Stimulated activated CD4-positive, alpha-beta T cell treated with anti-CD3 and anti-CD28 coated beads, Interleukin-12 subunit alpha, Interleukin-12 subunit beta, amount 100 ng/mL, for 48 hours (primary cell): ENCODE data around the gene TRIM13.
A peak's percentile ranks its signal among the peaks of the same experiment; 100 is the strongest.
"Not testable (repeated sequence)": the region's sequence is repeated elsewhere in the genome, so short reads cannot be mapped to it uniquely, and the experiment has no call there.

Experiments
- DNase-seq, 3 donors: peaks; one replicate each; pipeline ENCODE4 v3.0.0-alpha.2; 2020; ENCODE audit warnings: low read depth in 2 of 3, low spot score in 1 of 3

The TRIM13 gene, protein sequence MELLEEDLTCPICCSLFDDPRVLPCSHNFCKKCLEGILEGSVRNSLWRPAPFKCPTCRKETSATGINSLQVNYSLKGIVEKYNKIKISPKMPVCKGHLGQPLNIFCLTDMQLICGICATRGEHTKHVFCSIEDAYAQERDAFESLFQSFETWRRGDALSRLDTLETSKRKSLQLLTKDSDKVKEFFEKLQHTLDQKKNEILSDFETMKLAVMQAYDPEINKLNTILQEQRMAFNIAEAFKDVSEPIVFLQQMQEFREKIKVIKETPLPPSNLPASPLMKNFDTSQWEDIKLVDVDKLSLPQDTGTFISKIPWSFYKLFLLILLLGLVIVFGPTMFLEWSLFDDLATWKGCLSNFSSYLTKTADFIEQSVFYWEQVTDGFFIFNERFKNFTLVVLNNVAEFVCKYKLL

DNA sequence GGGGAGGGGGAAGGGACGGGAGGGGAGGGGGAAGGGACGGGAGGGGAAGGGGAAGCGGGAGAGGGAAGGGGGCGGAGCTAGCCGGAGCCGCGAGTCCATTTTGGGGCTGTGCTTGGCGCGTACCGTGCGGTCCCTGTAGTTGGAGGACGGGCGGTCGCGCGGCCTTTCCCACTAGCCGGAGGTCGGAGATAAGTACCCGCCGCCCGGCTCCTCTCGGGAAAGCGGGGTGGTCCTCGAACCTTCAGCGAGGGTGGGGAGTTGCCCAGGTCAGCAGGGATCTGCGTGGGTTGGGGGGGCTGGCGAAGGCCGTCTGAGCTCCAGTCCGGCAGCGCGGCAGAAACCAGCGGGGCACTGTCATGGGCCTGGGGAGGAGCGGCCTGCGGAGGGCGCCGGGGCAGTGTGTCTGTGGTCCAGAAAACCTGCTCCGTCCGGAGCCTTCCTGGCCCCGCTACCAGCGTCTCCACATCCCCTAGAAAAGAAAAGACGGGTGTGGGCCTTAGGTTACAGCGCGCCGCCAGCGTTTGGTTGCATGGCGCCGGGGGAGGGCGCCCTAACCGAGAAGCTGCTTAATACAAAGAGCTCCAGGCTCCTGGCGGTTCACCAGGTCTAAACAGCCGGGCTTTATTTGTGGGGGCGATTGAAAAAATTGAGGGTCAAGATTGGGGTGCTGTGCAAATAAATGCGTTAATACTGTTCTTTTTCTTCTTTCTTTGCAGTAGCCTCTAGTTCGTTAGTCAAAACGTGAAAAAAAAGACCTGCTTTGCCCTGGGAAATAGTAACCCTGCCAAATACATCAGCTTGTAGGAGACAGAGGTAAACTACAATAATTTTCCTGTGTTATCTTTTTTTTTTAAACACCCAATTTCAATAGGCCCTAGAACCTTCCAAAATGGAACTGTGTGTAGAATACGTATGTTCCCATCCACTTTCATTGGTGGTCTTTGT, at the start of gene TRIM13:
Gene TRIM13, plus strand, starts transcription at position 92 of the 945 bp plus-strand sequence. CDS start 14,899 bp downstream, outside the sequence.
- DNase-seq = peak; percentile 68 to 77 (median 69)

DNA sequence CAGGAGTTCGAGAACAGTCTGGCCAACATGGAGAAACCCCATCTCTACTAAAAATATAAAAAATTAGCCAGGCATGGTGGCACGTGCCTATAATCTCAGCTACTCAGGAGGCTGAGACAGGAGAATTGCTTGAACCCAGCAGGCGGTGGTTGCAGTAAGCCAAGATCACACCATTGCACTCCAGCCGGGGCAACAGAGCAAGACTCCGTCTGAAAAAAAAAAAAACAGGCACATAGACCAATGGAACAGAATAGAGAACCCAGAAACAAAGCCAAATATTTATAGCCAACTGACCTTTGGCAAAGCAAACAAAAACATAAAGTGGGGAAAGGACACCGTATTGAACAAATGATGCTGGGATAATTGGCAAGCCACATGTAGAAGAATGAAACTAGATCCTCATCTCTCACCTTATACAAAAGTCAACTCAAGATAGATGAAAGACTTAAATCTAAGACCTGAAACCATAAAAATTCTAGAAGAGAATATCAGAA, 48.0 kb upstream of the TRIM13 start:
- not testable (repeated sequence) for DNase-seq

DNA sequence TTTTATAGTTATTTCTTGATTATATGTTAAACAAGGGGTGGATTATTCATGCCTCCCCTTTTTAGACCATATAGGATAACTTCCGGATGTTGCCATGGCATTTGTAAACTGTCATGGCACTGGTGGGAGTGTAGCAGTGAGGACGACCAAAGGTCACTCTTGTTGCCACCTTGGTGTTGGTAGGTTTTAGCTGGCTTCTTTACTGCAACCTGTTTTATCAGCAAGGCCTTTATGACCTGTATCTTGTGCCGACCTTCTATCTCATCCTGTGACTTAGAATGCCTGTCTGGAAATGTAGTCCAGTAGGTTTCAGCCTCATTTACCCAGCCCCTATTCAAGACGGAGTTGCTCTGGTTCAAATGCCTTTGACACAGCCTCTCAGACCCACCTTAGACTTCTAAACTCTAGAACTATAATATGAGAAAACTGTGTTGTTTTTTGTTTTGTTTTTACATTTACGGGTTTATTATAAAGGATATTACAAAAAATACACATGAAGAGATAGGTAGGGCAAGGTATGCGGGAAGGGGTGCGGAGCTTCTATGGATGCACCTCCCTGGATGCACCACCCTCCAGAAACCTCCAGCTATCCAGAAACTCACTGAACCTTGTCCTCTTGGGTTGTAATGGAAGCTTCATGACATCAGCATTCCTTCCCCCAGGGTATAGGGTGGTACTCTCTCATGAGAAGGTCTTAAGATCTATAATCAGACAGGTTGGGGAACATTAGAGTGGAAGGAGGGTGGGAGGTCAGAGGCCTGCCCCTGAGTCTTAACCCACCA, 44.9 kb upstream of the TRIM13 start:
- DNase-seq = no peak

DNA sequence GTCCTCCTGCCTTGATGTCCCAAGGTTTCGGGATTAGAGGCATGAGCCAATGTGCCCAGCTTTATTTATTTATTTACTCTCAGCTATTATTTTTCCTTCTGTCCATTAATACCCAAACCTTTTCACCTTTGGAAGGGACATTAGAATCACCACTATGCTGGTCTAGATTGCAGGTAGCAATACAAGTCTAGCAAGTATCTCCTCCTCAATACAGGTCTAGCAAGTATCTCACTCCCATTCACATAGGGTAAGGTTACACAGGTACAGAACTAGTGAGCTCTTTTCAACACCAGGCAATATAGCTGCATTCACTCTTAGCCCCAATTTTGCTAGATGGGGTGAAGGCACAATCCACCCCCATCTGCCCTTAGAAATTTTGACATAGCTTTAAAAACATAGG, 43.3 kb upstream of the TRIM13 start:
- DNase-seq = no peak

DNA sequence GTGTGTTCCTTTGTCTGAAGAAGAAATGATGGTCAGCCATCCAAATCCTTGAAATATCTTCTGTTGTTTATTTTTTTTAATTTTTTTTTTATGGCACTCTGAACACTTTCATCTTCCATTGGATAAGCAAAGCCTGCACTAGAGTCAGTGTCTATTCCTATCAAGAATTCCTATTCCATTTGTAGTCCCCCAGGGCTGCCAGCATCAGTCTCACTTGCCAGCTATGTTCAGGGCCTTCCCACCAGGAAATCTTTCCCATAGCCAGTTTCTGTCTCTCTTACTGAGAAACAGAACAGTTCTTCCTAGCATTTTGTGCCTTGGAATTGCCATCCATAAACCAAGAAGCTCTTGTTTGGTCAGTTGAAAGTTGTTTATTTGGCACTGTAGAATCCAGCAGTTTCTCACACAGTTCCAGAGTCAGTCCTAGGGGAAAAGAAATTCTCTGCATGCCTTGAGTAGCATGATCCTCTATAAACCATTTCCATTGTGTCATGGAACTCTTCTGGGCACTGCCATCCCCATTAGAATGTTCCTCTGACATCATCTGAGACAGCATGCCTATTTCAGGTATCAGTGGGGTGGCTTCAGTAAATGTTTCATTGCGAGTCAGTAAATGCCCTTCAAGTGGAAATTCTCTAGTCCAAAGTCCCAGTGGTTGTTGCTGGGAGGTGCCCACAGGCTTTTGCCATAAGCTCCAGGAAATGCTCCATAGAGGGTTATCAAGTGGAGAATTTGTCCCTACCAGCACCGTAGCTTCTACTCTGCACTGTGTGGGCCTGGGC, 42.0 kb upstream of the TRIM13 start:
- no peak for DNase-seq

DNA sequence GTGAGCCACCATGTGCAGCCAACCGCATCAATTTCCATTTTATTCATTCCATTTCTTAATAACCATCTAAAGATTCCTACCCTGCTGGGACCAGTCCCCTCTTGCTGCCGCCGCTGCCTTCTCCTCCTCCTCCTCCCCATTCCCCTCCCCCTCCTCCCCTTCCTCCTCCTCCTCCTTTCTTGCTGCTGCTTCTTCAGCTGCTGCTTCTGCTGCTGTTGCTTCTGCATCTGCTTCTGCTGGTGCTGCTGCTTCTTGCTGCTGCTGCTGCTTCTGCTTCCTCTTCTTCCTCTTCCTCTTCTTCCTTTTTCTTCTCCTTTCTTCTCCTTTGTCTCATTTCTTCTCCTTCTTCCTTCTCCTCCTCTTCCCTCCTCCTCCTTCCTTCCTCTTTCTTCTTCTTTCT, 40.7 kb upstream of the TRIM13 start:
- DNase-seq = no peak

DNA sequence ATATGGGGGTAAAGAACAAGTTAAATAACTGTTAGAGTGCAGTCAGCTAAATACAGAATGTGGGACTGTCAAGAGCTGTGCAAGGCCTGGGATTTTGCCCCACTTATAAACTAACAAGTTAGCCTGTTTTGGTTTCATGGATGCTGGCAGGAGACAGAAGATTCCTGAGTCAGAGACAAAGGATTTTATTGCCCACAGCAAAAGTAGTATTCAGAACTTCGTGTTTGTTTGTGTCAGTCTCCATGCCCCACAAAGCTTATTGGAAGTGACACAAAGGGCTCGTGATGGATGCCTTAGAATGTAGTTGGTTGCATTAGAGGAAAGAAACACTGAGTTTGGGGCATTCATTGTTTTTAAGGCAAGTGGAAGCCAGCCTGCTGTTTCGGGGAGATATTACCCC, 38.5 kb upstream of the TRIM13 start:
- DNase-seq = no peak

DNA sequence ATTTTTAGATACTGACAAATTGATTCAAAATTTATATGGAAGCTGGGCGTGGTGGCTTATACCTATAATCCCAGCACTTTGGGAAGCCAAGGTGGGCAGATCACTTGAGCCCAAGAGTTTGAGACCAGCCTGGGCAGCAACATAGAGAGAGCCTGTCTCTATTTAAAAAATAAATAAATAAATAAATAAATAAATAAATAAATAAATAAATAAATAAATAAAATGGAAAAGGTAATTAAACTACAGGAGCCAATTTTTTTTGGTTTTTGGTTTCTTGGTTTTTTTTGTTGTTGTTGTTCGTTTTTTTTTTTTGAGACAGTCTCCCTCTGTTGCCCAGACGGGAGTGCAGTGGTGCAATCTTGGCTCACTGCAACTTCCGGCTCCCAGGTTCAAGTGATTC, 29.4 kb upstream of the TRIM13 start:
- no peak for DNase-seq

DNA sequence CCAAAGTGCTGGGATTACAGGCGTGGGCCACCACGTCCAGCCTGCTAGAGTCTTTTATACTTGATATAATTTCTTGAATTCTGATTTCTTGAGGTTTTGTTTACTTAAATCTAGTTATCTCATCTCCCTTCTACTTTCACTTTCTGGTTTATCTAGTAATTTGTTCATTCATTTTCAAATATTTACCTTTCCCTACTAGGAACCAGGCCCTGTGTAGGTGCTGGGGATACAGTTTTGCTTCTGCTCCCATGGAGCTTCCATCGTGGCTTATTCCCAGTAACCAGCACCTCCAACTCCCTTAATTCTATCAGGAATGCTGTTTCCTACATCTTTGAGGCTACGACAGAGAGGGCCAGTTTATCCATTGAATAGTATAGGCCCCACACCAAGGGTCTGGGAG, 24.1 kb upstream of the TRIM13 start:
- no peak for DNase-seq

DNA sequence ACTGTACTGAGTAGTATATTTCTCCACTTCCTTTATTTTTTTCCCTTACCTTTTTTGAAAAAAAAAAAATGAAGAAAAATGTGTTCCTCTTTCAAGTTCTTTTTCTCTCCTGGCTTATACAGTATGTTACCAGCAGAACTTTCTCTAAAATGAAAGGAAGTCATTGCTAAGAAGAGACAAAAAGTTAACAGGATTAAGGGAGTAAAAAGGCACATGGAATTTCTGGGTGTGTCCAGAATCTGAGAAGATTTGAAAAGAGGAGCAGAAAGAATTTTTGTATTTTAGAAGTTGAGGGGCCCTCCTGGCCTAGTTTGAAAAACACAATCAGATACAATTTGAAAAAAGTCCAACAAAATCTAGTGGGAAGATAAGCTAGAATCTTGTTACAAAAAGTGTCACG, 21.0 kb upstream of the TRIM13 start:
- DNase-seq = no peak

DNA sequence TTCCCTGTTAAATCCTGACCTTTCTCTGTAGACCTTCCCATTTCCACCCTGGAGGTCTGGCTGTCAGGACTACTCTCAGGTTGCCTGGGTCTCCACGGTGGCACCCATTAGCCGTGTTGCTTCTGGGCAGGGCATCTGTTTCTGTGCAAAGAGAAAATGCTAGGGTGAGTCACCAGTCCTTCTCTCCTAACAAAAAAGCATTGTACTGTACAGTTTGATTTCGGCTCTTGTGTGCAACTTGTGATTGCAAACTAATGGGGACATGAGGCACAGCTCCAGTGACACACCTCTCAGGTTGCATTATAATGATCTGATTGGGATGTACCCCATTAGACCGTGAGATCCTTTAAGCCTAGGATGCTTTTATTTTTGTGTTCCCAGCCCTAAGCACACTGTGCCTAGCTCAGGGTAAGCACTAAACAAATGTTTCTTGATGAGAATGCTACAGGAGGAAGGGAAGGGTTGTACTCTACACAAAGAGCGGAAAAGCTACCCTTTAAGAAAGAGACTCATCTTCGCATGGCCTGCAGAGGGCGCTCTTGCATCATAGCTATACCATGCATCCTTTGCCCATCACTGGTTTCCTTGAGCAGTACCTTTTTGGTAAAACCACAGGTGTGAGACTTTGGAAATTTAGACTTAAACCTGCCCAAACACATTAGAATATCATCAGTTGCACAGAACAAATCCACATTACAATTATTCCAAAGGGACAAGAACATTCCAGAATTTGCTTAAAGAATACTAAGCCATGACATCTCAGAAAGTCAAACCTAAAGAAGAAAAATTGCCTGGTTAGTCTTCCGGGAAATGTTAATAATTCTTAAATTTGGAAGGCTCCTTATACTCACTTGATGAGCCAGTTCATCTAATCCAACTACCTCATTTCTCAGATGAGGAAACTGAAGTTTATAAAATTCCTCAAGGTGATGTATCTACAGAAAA, 20.3 kb upstream of the TRIM13 start:
- DNase-seq = peak; percentile 52 to 65 (median 59)

DNA sequence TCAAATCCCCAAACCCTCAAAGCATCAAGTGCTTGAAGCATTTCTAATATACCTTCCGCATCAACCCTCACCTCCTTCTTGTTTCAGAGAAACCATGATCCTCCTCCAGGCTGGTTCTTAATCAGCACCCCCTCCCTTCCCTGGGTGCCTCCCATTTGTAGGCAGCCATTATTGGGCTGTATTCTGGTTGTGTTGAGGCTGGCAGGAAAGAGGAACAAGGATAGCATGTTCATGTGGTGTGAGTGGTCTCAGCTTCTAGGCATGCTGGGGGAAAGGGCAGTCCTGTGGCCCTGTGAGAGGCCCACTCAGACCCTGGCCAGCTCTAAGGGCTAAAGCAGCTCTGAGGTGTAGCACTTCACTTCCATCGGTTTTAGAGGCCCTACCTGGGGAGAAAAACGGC, 18.9 kb upstream of the TRIM13 start:
- DNase-seq = no peak

DNA sequence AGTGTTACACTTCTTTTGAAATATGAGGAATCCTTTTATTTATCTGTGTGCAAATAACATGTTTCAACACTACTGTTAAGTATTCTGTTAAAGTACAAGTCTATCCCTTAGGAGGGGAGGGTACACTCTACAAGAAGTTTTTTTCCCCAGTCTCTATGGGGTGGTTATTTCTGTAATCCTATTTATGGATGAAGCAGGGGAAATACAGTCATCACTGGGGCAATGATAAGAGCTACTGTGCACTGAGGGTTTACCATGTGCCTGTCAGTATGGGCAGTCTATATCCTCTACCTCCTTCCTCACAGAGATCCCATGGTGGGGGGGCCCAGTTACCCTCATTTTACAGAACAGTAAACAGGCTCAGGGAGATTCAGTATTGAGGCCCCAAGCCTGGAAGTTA, 16.6 kb upstream of the TRIM13 start:
- DNase-seq = no peak

DNA sequence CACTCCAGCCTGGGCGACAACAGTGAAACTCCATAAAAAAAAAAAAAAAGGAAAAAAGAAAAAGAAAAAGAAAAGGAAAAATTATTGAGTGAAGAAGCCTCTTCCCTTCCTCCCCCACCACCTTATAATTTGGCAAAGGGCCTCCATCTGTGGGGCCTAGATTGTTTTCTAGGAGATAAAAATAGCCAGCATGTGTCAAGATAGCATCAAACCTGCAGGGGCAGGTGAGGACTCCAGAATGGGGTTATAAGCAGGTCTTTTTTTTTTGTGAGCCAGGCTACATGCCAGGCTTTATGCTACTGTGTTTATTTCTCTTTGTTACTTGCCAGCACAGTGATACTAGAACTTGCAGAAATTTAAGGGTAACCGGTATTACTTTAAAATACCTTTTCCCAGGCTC, 11.7 kb upstream of the TRIM13 start:
- DNase-seq = no peak

DNA sequence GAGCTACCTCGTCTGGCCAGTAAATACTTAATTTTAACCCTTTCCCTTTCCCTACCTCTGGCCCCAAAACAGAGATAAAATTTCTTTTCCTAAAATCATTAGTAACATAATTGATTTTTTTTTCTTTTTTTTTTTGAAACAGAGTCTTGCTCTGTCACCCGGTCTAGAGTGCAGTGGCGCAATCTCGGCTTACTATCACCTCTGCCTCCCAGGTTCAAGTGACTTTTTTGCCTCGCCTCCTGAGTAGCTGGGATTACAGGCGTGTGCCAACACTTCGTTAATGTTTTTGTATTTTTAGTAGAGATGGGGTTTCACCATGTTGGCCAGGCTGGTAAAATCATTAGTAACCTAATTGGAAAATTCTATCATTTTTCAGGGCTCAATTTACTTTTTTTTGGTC, 10.4 kb upstream of the TRIM13 start:
- DNase-seq = no peak

DNA sequence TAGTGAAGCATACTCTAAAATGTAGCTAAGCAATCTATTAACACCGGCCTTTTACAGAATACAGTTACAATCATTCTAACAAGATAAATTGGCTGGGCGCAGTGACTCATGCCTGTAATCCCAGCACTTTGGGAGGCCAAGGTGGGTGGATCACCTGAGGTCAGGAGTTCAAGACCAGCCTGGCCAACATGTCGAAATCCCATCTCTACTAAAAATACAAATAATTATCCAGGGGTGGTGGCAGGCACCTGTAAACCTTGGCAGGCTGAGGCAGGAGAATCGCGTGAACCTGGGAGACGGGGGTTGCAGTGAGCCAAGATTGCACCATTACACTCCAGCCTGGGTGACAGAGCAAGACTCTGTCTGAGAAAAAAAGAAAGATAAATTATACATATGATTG, 6.2 kb upstream of the TRIM13 start:
- not testable (repeated sequence) for DNase-seq

DNA sequence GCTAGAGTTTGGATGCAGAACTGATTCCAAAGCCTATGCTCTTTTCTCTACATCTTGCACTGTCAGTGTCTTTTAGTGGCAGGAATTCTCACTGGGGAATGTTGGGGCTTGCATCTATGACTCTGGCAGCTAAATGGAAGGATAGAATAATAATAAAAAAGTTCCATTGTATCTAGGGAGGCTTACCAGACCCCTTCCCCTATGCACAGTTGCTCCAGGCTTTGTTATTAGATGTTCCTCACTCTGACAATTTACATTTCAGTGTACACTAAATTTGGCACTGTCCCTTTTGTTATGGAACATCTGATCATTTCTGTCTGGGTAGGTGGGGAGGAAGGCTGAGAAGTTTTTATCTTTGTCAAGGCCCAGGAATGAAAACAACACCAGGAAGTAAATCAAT, 3.7 kb upstream of the TRIM13 start:
- no peak for DNase-seq

DNA sequence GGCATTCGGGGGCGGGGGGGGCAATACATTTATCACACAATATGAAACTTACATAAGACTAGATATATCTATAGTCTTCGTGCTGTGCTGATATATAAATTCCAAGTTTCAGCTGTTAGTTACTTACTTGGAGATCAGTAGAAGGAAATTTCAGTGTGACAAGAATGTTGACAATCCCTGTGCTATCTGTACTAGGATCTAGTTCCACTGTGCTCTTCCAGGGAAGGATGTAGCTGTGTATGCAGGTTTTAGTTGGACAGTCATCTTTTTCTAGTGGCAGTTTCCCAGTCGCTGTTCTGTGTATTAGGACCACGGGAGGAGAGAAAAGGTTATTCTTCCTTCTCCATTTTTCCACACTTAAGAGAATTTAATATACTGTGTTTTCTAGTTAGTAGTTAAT, 3.2 kb upstream of the TRIM13 start:
- DNase-seq = no peak

DNA sequence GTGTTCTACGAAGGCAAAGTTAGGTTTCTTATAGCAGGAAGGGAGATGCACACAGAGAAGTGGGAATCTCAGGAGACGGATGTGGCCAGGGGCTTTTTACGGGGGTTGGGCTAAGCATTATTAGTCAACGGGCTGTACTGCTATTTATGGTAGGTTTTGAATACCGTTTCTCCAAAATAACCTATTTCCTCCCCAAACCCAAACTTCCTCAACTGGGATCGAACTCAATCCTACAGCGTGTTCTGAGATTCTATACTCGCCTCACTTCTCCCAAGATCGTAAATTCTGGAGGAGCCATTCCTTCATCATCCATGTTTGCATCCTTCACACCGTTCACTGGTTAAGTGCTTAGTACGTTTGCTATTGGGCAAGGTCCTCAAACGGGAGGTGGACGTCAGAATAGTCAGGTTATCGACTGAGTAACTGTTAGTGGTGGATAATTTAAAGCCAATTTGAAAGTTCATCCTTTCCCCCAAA, 1.2 kb upstream of the TRIM13 start:
- no peak for DNase-seq
